ENCODE data around the gene DDX25.

DNA sequence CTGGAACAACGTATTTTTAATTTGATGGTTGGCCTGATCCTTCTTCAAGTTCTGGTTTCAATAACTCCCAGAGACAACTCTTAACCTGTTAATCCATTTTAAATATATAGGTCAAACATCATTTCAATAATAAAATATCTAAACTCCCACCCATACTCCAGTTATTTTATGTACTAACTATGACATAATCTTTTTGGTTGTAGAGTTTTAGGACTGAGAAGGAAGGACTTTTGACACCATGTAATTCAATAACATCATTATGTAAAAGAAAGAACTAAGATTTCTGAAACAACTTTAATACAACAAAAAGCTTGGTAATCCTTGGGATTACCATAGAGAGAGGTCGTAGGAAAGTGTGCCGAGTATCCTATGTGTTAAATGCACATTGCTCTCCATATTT lies 73.0 kb downstream of the DDX25 start:
- TF ChIP-seq TARDBP (IDR thresholded peaks at IDR 0.05) (no peak), SP1 (IDR thresholded peaks at IDR 0.05) (no peak), FOXK2 (IDR thresholded peaks at IDR 0.05) (no peak), SUZ12 (IDR thresholded peaks at IDR 0.05) (no peak), CTBP1 (IDR thresholded peaks at IDR 0.05; ENCODE audit: borderline replicate concordance) (no peak), FOXM1 (IDR thresholded peaks at IDR 0.05; ENCODE audit: borderline replicate concordance) (no peak), HDGF (IDR thresholded peaks at IDR 0.05; ENCODE audit: borderline replicate concordance) (no peak), NFRKB (IDR thresholded peaks at IDR 0.05) (no peak), L3MBTL2 (conservative IDR thresholded peaks at IDR 0.05) (no peak), LEF1 (IDR thresholded peaks at IDR 0.05; ENCODE audit: borderline replicate concordance) (no peak), ARNT (IDR thresholded peaks at IDR 0.05) (no peak), BHLHE40 (IDR thresholded peaks at IDR 0.05; ENCODE audit: borderline replicate concordance) (no peak)
- TF ChIP-seq, protein P1, sequence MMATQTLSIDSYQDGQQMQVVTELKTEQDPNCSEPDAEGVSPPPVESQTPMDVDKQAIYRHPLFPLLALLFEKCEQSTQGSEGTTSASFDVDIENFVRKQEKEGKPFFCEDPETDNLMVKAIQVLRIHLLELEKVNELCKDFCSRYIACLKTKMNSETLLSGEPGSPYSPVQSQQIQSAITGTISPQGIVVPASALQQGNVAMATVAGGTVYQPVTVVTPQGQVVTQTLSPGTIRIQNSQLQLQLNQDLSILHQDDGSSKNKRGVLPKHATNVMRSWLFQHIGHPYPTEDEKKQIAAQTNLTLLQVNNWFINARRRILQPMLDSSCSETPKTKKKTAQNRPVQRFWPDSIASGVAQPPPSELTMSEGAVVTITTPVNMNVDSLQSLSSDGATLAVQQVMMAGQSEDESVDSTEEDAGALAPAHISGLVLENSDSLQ (IDR thresholded peaks at IDR 0.05) = no peak

Measured in HEK293T (cell line).